Measurements from ENCODE around the gene GRK5.

The GRK5 gene

GRCh38 chr10:119347181-119347974 lies 140.0 kb downstream of the GRK5 start:
- no peak for DNase-seq

GRCh38 chr10:119348106-119348505 lies 140.7 kb downstream of the GRK5 start:
- no peak for DNase-seq

DNA sequence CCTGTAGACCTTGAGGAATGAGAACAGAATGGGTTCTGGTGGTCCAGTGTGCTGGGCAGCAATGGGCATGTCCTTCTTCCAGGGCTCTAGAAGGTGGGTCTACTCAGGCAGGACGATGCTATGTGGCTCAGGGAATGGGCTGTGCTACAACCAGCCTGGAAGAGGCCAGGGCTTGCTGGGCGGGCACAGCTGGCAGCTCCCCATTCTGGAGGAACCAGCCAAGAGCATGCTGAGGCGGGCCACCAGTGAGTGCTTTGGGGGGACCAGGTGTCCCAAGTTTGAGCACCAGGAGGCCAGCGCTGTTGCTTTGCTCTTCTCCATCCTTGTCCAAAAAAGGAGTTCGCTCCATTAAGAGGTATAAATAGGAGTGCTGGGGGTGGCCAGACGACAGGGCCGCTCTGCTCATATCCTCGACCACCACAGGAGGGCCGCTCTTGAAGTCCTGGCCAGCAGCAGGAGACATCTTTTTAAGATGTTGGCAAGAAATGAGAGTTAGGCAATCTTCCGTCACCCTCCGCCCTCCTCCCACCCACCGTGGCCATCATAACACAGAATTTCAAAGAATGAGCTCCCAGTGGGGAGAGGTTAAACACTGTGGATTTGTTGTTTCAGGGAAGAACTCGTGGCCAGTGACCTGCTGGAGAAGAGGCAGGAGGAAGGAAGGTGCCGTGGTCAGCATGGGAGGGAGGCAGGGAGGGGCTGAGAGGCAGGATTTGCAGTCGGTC lies 141.3 kb downstream of the GRK5 start:
- DNase-seq = no peak

GRCh38 chr10:119349341-119349740 lies 142.0 kb downstream of the GRK5 start:
- DNase-seq = no peak

- DNase-seq = no peak
Observed at GRCh38 chr10:119349937-119350501, 142.6 kb downstream of the GRK5 start.

- DNase-seq = no peak
Observed at GRCh38 chr10:119350502-119351097, 143.2 kb downstream of the GRK5 start.

DNA sequence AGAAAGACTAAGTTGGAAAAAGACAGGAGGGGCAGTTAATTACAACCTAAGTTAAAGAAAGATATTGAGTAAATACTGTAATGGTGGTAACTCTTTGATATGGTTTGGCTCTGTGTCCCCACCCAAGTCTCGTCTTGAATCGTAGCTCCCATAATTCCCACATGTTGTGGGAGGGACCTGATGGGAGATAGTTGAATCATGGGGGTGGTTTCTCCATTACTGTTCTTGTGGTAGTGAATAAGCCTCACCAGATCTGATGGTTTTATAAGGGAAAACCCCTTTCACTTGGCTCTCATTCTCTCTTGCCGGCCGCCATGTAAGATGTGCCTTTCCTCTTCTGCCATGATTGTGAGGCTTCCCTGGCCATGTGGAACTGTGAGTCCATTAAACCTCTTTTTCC lies 143.8 kb downstream of the GRK5 start:
- no peak for DNase-seq

DNA sequence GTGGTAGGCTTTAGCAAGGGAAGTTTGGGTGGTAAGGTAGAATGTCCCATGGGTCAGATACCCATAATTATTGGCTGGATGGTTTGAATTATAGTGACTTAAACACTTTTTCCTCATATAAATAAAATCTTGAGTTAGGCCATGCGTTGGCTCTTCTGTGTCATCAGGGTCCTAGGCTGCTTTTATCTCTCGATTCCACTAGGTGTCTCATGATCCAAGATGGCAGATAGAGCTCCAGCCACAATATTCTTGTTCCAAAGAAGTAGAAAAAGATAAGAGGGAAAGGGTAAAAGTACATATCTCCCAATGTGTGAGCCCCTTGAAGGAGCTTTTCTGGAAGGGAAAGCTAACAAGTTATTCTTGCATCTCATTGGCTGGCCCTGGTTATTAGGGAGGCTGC lies 144.7 kb downstream of the GRK5 start:
- no peak for DNase-seq

DNA sequence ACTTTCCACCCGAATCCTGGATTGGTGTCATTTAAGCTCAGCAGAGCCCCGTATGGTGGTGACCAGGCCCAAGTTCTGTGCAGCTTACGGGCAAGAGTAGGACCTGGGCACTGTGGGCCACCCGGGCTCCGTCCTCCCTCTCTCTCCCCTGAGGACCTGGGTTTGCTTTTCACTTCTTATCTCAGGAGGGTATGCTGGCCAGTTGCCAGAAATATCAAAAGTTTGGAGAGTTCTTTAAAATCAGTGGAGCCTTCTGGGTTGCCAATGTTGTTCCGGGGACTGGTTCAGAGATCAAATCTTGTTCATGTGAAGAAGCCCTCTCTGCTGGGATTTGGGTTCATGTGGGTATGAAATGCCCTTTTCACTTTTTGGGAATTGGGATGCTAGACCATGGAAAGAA lies 145.4 kb downstream of the GRK5 start:
- no peak for DNase-seq

- no peak for DNase-seq
Observed at GRCh38 chr10:119353421-119353820, 146.1 kb downstream of the GRK5 start.

- DNase-seq = no peak
Observed at GRCh38 chr10:119355930-119356329, 148.6 kb downstream of the GRK5 start.

- no peak for DNase-seq
Observed at GRCh38 chr10:119357412-119358151, 150.2 kb downstream of the GRK5 start.

GRCh38 chr10:119358152-119358512 lies 150.8 kb downstream of the GRK5 start:
- DNase-seq = no peak

- no peak for DNase-seq
Observed at GRCh38 chr10:119358567-119358966, 151.2 kb downstream of the GRK5 start.

GRCh38 chr10:119359025-119359424 lies 151.7 kb downstream of the GRK5 start:
- no peak for DNase-seq

- DNase-seq = no peak
Observed at GRCh38 chr10:119360181-119360921, 153.0 kb downstream of the GRK5 start.

DNA sequence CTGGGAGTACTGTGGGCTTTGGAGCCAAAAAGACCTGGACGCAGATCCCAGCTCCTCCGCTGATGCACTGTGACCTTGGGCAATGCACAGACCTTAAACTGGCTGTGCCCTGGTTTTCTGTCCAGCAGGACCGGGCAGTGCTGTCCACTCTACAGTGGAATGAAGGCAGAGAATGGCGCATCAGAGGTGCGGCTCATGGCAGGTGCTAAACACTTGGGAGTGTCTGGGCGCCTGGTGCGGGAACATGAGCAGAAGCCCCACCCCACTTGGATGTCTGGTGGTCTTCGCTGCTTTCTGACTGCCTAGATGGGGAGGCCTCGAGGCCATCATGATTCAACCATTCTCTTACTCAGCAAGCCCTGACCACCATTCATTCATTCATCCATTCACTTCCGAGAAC lies 153.7 kb downstream of the GRK5 start:
- DNase-seq = no peak

DNA sequence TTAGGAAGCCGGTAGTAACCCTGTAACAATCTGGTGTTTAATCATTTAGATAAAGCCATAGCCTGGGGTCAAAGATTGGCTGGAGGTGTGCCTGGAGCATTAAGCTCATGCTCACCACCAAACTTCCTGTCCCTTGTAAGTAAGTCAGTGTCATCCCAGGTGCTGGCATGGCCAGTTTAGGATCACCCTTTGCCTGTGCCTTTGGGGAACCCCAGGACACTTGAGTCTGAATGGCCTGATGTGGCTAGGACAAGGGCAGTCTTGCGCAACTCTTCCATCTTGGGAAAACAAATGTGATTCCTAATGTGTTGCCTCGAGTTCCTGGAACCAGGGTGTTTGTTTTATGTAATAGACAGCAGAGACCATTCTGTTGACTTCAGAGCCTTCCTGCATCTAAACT lies 154.8 kb downstream of the GRK5 start:
- no peak for DNase-seq

- no peak for DNase-seq
Observed at GRCh38 chr10:119364645-119365600, 157.6 kb downstream of the GRK5 start.

GRCh38 chr10:119365773-119366599 lies 158.6 kb downstream of the GRK5 start:
- DNase-seq = no peak

Data from GF-D8 (cell line).